Type B pancreatic cell (in vitro differentiated cells): ENCODE data around the gene PLAAT4. TPM values are rescaled to one million over a fixed set of nuclear protein-coding genes. Genes with fewer than 3 reads are reported as not detected.

Experiments
- DNase-seq: peaks from one replicate; pipeline ENCODE4 v3.0.0; 2021; ENCODE audit warnings: mixed read lengths; ENCODE audit not compliant: unreplicated experiment; ENCODE audit errors: extremely low spot score
- H3K27ac Mint-ChIP-seq: 2 replicates; pipeline ENCODE4 v1.8.0; 2021; ENCODE audit warnings: mild to moderate bottlenecking, mixed read lengths
- H3K27me3 Mint-ChIP-seq: 2 replicates; pipeline ENCODE4 v1.8.0; 2021; ENCODE audit warnings: mixed read lengths
- H3K36me3 Mint-ChIP-seq: 2 replicates; pipeline ENCODE4 v1.8.0; 2021; ENCODE audit warnings: mixed read lengths
- H3K4me1 Mint-ChIP-seq: one replicate; pipeline ENCODE4 v1.8.0; 2021; ENCODE audit warnings: mixed read lengths; ENCODE audit not compliant: unreplicated experiment
- H3K4me3 Mint-ChIP-seq: 2 replicates; pipeline ENCODE4 v1.8.0; 2021; ENCODE audit warnings: mild to moderate bottlenecking, mixed read lengths
- H3K9me3 Mint-ChIP-seq: 2 replicates; pipeline ENCODE4 v1.8.0; 2021; ENCODE audit warnings: mixed read lengths
- total RNA-seq: library from RNA; stranded (reverse); gene quantifications from 2 replicates; pipeline ENCODE4 v1.2.1, GENCODE V29; 2021; ENCODE audit warnings: low replicate concordance
- TF ChIP-seq, protein P1 (sequence below): fragments of 200-600 bp; sonication (generic); conservative IDR thresholded peaks from 2 replicates; pipeline ENCODE4 v1.5.0; 2021; ENCODE audit warnings: antibody characterized with exemption, mild to moderate bottlenecking

PLAAT4 gene
- total RNA-seq, 1 donor from 2014 or later = 131 TPM

DNA sequence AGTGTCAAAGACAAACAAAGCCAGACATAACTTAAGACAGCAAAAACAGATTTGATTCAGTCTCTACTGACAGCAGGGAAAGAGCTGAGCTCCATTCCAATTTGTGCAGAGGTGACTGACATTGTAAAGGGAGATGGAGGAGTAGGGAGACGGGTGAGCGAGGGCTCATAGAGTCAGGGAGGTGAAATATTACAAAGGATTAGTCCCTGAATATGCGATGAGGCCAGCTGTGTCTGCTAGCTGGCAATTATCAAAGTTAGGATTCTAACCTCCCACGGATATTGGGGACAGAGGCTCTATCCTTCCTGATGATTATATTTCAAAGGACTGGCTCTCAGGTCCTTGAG lies 18.2 kb downstream of the PLAAT4 start:
- no peak for DNase-seq
- no peaks in the 10 kb centered on the region for H3K27me3 Mint-ChIP-seq
- peaks cover 4% of the 10 kb centered on the region for H3K36me3 Mint-ChIP-seq
- H3K4me1 Mint-ChIP-seq = peaks cover 31% of the 10 kb centered on the region
- TF ChIP-seq, protein P1, sequence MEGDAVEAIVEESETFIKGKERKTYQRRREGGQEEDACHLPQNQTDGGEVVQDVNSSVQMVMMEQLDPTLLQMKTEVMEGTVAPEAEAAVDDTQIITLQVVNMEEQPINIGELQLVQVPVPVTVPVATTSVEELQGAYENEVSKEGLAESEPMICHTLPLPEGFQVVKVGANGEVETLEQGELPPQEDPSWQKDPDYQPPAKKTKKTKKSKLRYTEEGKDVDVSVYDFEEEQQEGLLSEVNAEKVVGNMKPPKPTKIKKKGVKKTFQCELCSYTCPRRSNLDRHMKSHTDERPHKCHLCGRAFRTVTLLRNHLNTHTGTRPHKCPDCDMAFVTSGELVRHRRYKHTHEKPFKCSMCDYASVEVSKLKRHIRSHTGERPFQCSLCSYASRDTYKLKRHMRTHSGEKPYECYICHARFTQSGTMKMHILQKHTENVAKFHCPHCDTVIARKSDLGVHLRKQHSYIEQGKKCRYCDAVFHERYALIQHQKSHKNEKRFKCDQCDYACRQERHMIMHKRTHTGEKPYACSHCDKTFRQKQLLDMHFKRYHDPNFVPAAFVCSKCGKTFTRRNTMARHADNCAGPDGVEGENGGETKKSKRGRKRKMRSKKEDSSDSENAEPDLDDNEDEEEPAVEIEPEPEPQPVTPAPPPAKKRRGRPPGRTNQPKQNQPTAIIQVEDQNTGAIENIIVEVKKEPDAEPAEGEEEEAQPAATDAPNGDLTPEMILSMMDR = no peak
- peaks cover 4% of the 10 kb centered on the region for H3K9me3 Mint-ChIP-seq
- H3K27ac Mint-ChIP-seq = peak overlapping the region; percentile 16
- no peak overlapping the region for H3K4me3 Mint-ChIP-seq

DNA sequence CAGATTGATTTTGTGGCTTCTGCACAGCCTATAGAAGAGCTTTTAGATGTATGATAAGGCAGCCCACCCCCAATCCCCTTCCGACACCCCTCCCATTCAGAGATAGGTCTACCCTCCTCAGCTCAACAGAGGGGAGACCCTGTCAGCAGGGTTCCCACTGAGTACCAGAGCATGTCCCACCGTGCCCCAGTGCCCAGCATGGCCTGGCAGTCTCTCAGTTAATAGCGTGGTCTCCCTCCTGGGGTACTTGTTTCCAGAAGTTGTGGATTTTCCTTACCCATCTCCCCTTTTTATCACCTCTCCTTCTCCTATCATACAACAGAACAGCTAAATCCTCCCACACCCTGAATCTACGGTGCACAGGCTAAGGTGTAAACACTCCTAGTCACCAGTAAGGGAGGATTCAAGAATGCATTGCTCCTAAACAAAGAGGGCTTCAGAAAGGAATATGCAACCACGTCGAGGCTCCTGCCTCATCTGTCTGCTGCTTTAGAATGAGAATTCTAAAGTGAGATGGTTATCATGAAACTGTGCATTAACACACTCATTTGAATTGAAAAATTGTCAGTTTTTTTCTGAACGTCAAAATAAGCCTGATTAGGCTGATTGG lies 19.9 kb downstream of the PLAAT4 start:
- TF ChIP-seq, protein P1 = no peak
- peaks cover 37% of the 10 kb centered on the region for H3K4me1 Mint-ChIP-seq
- DNase-seq = no peak
- no peaks in the 10 kb centered on the region for H3K27me3 Mint-ChIP-seq
- H3K27ac Mint-ChIP-seq = peak overlapping the region; percentile 8
- H3K9me3 Mint-ChIP-seq = peaks cover 4% of the 10 kb centered on the region
- peaks cover 4% of the 10 kb centered on the region for H3K36me3 Mint-ChIP-seq
- no peak overlapping the region for H3K4me3 Mint-ChIP-seq

DNA sequence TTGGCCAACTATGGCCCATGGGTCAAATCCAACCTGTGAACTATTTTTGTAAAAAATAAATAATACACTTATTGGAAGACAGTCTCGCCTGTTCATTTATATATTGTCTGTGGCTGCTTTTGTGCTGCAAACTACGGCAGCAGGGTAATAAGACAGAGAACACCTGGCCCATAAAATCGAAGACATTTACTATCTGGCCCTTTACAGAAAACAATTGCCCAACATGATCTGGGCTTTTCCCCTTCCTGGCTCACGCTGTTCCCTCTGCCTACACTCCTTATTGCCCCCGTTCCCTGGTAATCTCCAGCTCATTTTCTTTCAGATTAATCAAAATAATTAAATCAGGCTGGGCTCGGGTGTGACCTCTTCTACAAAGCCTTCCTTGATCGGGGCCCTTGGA lies 21.0 kb downstream of the PLAAT4 start:
- DNase-seq = no peak
- TF ChIP-seq, protein P1 = no peak
- H3K27ac Mint-ChIP-seq = no peak overlapping the region
- H3K9me3 Mint-ChIP-seq = peaks cover 4% of the 10 kb centered on the region
- no peak overlapping the region for H3K4me3 Mint-ChIP-seq
- no peaks in the 10 kb centered on the region for H3K27me3 Mint-ChIP-seq
- H3K36me3 Mint-ChIP-seq = peaks cover 4% of the 10 kb centered on the region
- H3K4me1 Mint-ChIP-seq = peaks cover 35% of the 10 kb centered on the region

DNA sequence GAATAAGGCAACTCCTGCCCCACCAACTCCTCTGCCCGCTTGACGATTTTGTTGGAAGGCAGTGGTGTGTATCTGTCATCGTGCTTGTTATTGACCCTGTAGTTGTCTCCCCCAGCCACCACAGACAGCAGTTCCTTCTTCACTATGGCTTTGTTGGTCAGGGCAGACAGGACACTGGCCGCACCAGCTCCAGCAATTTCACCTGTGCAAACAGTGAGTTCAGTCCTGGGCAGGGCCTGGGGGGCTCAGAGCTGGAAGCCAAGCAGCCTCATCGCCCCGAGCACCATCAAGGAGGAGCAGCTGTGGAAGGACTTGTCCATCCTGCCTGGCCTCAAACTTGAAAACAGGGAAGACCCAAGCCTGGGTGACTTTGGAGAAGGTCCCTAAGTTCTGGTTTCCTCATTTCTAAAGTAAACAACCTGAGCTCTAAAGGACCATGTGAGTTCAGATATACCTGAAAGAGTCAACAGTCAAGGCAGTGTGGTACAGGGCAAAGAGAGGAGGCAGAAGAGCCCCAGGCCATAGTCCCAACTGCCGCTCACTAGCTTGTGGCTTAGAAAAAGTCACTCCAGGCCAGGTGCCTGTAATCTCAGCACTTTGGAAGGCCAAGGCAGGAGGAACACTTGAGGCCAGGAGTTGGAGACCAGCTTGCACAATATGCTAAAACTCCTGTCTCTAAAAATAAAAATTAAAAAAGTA lies 22.0 kb downstream of the PLAAT4 start:
- DNase-seq = no peak
- Mint-ChIP-seq H3K27ac (no peak overlapping the region), H3K27me3 (no peaks in the 10 kb centered on the region), H3K9me3 (no peaks in the 10 kb centered on the region), H3K4me1 (peaks cover 28% of the 10 kb centered on the region), H3K36me3 (no peaks in the 10 kb centered on the region), H3K4me3 (no peak overlapping the region)
- TF ChIP-seq, protein P1 = no peak

DNA sequence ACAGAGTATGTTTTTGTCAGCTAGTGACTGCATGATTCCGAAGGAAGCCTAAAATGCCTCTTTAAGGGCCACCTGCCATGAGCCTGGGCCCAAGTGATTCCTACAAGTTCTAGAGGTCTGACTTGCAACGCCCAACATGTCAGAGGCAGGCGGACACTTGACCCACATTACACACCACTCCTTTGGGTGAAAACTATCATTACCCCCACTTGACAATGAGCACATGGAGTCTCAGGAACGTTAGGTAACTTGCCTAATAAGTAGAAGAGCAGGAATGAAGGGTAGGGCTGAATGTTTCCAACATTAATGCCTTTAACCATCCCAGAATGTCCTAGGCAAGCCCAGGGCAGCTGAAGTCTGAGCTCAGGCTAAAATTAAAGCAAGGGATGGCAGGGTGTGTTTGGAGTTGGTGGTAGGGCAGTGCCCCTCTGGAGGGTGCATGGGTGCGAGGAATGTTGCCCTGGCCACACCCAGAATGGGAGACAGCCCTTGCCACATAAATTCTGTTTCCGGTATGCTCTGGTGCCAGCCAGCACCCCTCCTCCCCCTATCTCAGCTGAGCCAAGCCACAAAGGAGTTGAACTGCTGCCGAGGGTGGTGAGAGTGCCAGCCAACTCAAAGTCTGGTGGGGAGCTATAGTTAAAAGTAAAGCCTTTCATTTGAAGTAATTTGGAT lies 24.0 kb downstream of the PLAAT4 start:
- Mint-ChIP-seq H3K4me3 (no peak overlapping the region), H3K27me3 (no peaks in the 10 kb centered on the region), H3K27ac (peak overlapping the region; percentile 34), H3K4me1 (peaks cover 28% of the 10 kb centered on the region), H3K9me3 (no peaks in the 10 kb centered on the region), H3K36me3 (no peaks in the 10 kb centered on the region)
- TF ChIP-seq, protein P1 = no peak
- no peak for DNase-seq
